NCI-H748 (cell line): ENCODE data around the gene FANCM.
A peak's percentile ranks its signal among the peaks of the same experiment; 100 is the strongest.

Experiments
- DNase-seq: peaks from one replicate; lab custom pipeline; 2025; ENCODE audit not compliant: unreplicated experiment; lab: John Stamatoyannopoulos, UW

FANCM gene

GRCh38 chr14:45135659-45136395 is at the start of gene FANCM:
FANCM (plus strand) TSS chr14:45135930; CDS start chr14:45136032, 102 bp downstream.
- peak; percentile 98 for DNase-seq

GRCh38 chr14:45089813-45090212 is 45.9 kb upstream of the FANCM start:
- DNase-seq, result no peak

- no peak for DNase-seq
Observed at GRCh38 chr14:45091710-45092109, 44.0 kb upstream of the FANCM start.

- DNase-seq, result no peak
Observed at GRCh38 chr14:45094275-45094674, 41.5 kb upstream of the FANCM start.

- DNase-seq, result no peak
Observed at GRCh38 chr14:45095143-45095542, 40.6 kb upstream of the FANCM start.

GRCh38 chr14:45096218-45096617 is 39.5 kb upstream of the FANCM start:
- DNase-seq, result no peak

- DNase-seq, result no peak
Observed at GRCh38 chr14:45103806-45104205, 31.9 kb upstream of the FANCM start.

GRCh38 chr14:45104561-45104960 is 31.2 kb upstream of the FANCM start:
- no peak for DNase-seq

GRCh38 chr14:45112896-45113781 is 22.6 kb upstream of the FANCM start:
- peak; percentile 23 for DNase-seq

GRCh38 chr14:45114327-45114726 is 21.4 kb upstream of the FANCM start:
- DNase-seq, result no peak

GRCh38 chr14:45118594-45118993 is 17.1 kb upstream of the FANCM start:
- DNase-seq, result no peak

GRCh38 chr14:45120096-45120495 is 15.6 kb upstream of the FANCM start:
- DNase-seq, result no peak

- DNase-seq, result no peak
Observed at GRCh38 chr14:45123271-45123670, 12.5 kb upstream of the FANCM start.

GRCh38 chr14:45125754-45126153 is 10.0 kb upstream of the FANCM start:
- no peak for DNase-seq

- DNase-seq, result no peak
Observed at GRCh38 chr14:45128963-45129629, 6.6 kb upstream of the FANCM start.

GRCh38 chr14:45133683-45134050 is 2.1 kb upstream of the FANCM start:
- DNase-seq, result no peak

GRCh38 chr14:45134051-45134958 is 1.4 kb upstream of the FANCM start, which contains the start of gene FKBP3:
FKBP3 (minus strand) TSS chr14:45134481; CDS start chr14:45134456, 25 bp downstream.
- DNase-seq, result peak; percentile 99

GRCh38 chr14:45135156-45135555 is 574 bp upstream of the FANCM start:
- peak; percentile 33 for DNase-seq

GRCh38 chr14:45136399-45136798 is 669 bp downstream of the FANCM start:
- DNase-seq, result no peak

GRCh38 chr14:45140661-45141187 is 5.0 kb downstream of the FANCM start:
- no peak for DNase-seq
